ENCODE measurements around the gene IFNB1.

DNA sequence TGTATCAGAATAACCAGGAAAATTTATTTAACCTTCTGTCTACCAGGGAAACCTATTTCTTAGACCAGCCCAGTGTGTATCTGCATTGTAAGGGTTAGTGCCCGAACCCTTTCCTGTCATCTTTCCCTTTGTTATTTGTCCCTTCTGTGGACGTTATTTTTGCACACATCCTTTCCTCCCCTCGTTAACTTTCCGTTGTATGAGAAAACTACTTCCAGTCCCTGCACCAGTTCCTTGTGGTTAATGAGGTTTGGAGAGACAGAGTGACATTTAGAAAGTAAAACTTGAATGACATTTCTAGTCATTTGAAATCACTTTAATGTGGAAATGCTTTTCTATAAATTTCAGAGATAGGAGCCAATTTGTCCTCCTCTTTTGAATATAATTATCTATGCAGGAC, 4.3 kb upstream of the IFNB1 start:
- TF ChIP-seq CTCF (IDR thresholded peaks at IDR 0.05) (no peak), POLR2A (IDR thresholded peaks at IDR 0.05) (no peak)

Data from adrenal gland (tissue), 5 donors.